Activated CD4-positive, alpha-beta T cell treated with anti-CD3 and anti-CD28 coated beads, Interleukin-2, amount 10 ng/mL, durations not matched to agents 7 days and 5 days (primary cell): ENCODE results near the gene ARL8A. TPM values are rescaled to one million over a fixed set of nuclear protein-coding genes. Genes with fewer than 3 reads are reported as not detected.
"Not testable (repeated sequence)": the region's sequence is repeated elsewhere in the genome, so short reads cannot be mapped to it uniquely, and the experiment has no call there.

Experiments used
- CTCF ChIA-PET: fragments of 350-600 bp; sonication (Branson Sonifier 250); formaldehyde crosslinking; loops from one replicate; lab custom pipeline; 2021; ENCODE audit warnings: antibody characterized with exemption; lab: Charles Lee
- POLR2A ChIA-PET: fragments of 350-600 bp; sonication (Branson Sonifier 250); formaldehyde crosslinking; loops from one replicate; lab custom pipeline; 2021; ENCODE audit warnings: antibody characterized with exemption; lab: Charles Lee
- DNase-seq: peaks from one replicate; pipeline ENCODE4 v3.0.0-alpha.2; 2020
- H3K27ac Mint-ChIP-seq: one replicate; pipeline ENCODE4 v1.8.0; 2021; ENCODE audit warnings: mild to moderate bottlenecking, moderate library complexity, mixed read lengths
- H3K27me3 Mint-ChIP-seq: one replicate; pipeline ENCODE4 v1.8.0; 2021; ENCODE audit warnings: mixed read lengths
- H3K36me3 Mint-ChIP-seq: one replicate; pipeline ENCODE4 v1.8.0; 2021; ENCODE audit warnings: low read depth, mixed read lengths
- H3K4me1 Mint-ChIP-seq: one replicate; pipeline ENCODE4 v1.8.0; 2021; ENCODE audit warnings: mixed read lengths
- H3K4me3 Mint-ChIP-seq: one replicate; pipeline ENCODE4 v1.8.0; 2021; ENCODE audit warnings: mild to moderate bottlenecking, moderate library complexity, mixed read lengths
- H3K9me3 Mint-ChIP-seq: one replicate; pipeline ENCODE4 v1.8.0; 2021; ENCODE audit warnings: mixed read lengths
- total RNA-seq, 2 experiments: library from RNA; stranded (reverse); gene quantifications; one replicate each; pipeline ENCODE4 v1.2.3, GENCODE V29; 2021

The ARL8A gene
- total RNA-seq, 2 experiments from 2014 or later, result 51.6 to 53.8 TPM

GRCh38 chr1:202168861-202169260 is 24.3 kb upstream of the ARL8A start:
- peaks cover 34% of the 10 kb centered on the region for H3K4me1 Mint-ChIP-seq
- H3K4me3 Mint-ChIP-seq, result no peak overlapping the region
- H3K27ac Mint-ChIP-seq, result no peak overlapping the region
- POLR2A ChIA-PET, result no interaction called here
- DNase-seq, result no peak
- no peaks in the 10 kb centered on the region for H3K9me3 Mint-ChIP-seq
- H3K27me3 Mint-ChIP-seq, result no peaks in the 10 kb centered on the region
- CTCF ChIA-PET, result interaction anchor here (0.9 to 1.4 kb wide), 2 partner anchors 9 to 15 kb away, joined by 3 read pairs; no protein-coding TSS in a partner anchor
- H3K36me3 Mint-ChIP-seq, result no peaks in the 10 kb centered on the region

- Mint-ChIP-seq H3K9me3 (no peaks in the 10 kb centered on the region), H3K4me1 (peaks cover 44% of the 10 kb centered on the region), H3K4me3 (no peak overlapping the region), H3K27me3 (no peaks in the 10 kb centered on the region), H3K27ac (no peak overlapping the region), H3K36me3 (no peaks in the 10 kb centered on the region)
- DNase-seq, result no peak
- ChIA-PET CTCF (interaction anchor here (0.9 kb wide), 1 partner anchor 13 kb away, joined by 4 read pairs; no protein-coding TSS in a partner anchor), POLR2A (no interaction called here)
Observed at GRCh38 chr1:202167708-202168415, 23.3 kb upstream of the ARL8A start.

- H3K27ac Mint-ChIP-seq, H3K27me3 Mint-ChIP-seq, H3K36me3 Mint-ChIP-seq, H3K9me3 Mint-ChIP-seq, H3K4me3 Mint-ChIP-seq, POLR2A ChIA-PET, DNase-seq: not testable (repeated sequence)
- CTCF ChIA-PET, result interaction anchor here (0.6 to 0.9 kb wide), 3 partner anchors 8 to 47 kb away, joined by 3 to 4 read pairs (median 3); no protein-coding TSS in a partner anchor
- H3K4me1 Mint-ChIP-seq, result peaks cover 52% of the 10 kb centered on the region
Observed at GRCh38 chr1:202167054-202167453, 22.5 kb upstream of the ARL8A start.

GRCh38 chr1:202165942-202166843 is 21.7 kb upstream of the ARL8A start:
- Mint-ChIP-seq H3K27ac (peak overlapping the region; percentile 65), H3K27me3 (no peaks in the 10 kb centered on the region), H3K4me3 (peak overlapping the region; percentile 30), H3K9me3 (no peaks in the 10 kb centered on the region), H3K36me3 (no peaks in the 10 kb centered on the region), H3K4me1 (peaks cover 61% of the 10 kb centered on the region)
- POLR2A ChIA-PET, result interaction anchor here (1.0 kb wide), 1 partner anchor 11 kb away, joined by 3 read pairs; no protein-coding TSS in a partner anchor
- no peak for DNase-seq
- CTCF ChIA-PET, result interaction anchor here (0.6 to 1.3 kb wide), 6 partner anchors 8 to 544 kb away, joined by 3 to 4 read pairs (median 3); partner anchors contain the start of gene SYT2

GRCh38 chr1:202165267-202165941 is 20.9 kb upstream of the ARL8A start:
- CTCF ChIA-PET, result interaction anchor here (0.6 to 1.3 kb wide), 3 partner anchors 9 to 545 kb away, joined by 3 read pairs; partner anchors contain the start of gene SYT2
- no peak for DNase-seq
- Mint-ChIP-seq H3K27me3 (no peaks in the 10 kb centered on the region), H3K27ac (peak overlapping the region; percentile 81), H3K36me3 (peaks cover under 1% of the 10 kb centered on the region), H3K9me3 (no peaks in the 10 kb centered on the region), H3K4me1 (peaks cover 65% of the 10 kb centered on the region), H3K4me3 (peak overlapping the region; percentile 53)
- POLR2A ChIA-PET, result interaction anchor here (1.0 kb wide), 1 partner anchor 11 kb away, joined by 3 read pairs; no protein-coding TSS in a partner anchor

- H3K4me1 Mint-ChIP-seq, result peaks cover 68% of the 10 kb centered on the region
- peaks cover 10% of the 10 kb centered on the region for H3K36me3 Mint-ChIP-seq
- ChIA-PET POLR2A (no interaction called here), CTCF (interaction anchor here (1.8 kb wide), 1 partner anchor 29 kb away, joined by 5 read pairs; the partner anchor contains the start of gene LGR6)
- H3K27me3 Mint-ChIP-seq, result no peaks in the 10 kb centered on the region
- no peaks in the 10 kb centered on the region for H3K9me3 Mint-ChIP-seq
- H3K4me3 Mint-ChIP-seq, result peak overlapping the region; percentile 53
- DNase-seq, result peak; percentile 85
- peak overlapping the region; percentile 81 for H3K27ac Mint-ChIP-seq
Observed at GRCh38 chr1:202164271-202165037, 19.9 kb upstream of the ARL8A start.

GRCh38 chr1:202163281-202164270 is 19.0 kb upstream of the ARL8A start:
- Mint-ChIP-seq H3K27me3 (no peaks in the 10 kb centered on the region), H3K4me1 (peaks cover 75% of the 10 kb centered on the region), H3K9me3 (no peaks in the 10 kb centered on the region), H3K27ac (peak overlapping the region; percentile 46), H3K36me3 (peaks cover 19% of the 10 kb centered on the region), H3K4me3 (peak overlapping the region; percentile 37)
- DNase-seq, result no peak
- ChIA-PET CTCF (interaction anchor here (0.6 to 1.9 kb wide), 7 partner anchors 9 to 1590 kb away, joined by 3 to 8 read pairs (median 5); partner anchors contain the start of gene LGR6), POLR2A (no interaction called here)

- DNase-seq, result no peak
- Mint-ChIP-seq H3K9me3 (no peaks in the 10 kb centered on the region), H3K4me3 (peak overlapping the region; percentile 95), H3K27ac (peak overlapping the region; percentile 97), H3K27me3 (no peaks in the 10 kb centered on the region), H3K36me3 (peaks cover 27% of the 10 kb centered on the region), H3K4me1 (peaks cover 85% of the 10 kb centered on the region)
- ChIA-PET POLR2A (no interaction called here), CTCF (interaction anchor here (0.6 to 4.0 kb wide), 9 partner anchors 8 to 1591 kb away, joined by 3 to 35 read pairs (median 5); partner anchors contain the start of genes ARL8A and LGR6)
Observed at GRCh38 chr1:202162418-202163280, 18.1 kb upstream of the ARL8A start.

GRCh38 chr1:202162047-202162417 is 17.5 kb upstream of the ARL8A start:
- no peaks in the 10 kb centered on the region for H3K9me3 Mint-ChIP-seq
- no peaks in the 10 kb centered on the region for H3K27me3 Mint-ChIP-seq
- DNase-seq, result peak; percentile 46
- peaks cover 30% of the 10 kb centered on the region for H3K36me3 Mint-ChIP-seq
- CTCF ChIA-PET, result interaction anchor here (0.8 to 4.0 kb wide), 5 partner anchors 8 to 182 kb away, joined by 3 to 35 read pairs (median 6); partner anchors contain the start of gene ARL8A
- POLR2A ChIA-PET, result no interaction called here
- peaks cover 89% of the 10 kb centered on the region for H3K4me1 Mint-ChIP-seq
- H3K4me3 Mint-ChIP-seq, result peak overlapping the region; percentile 95
- peak overlapping the region; percentile 97 for H3K27ac Mint-ChIP-seq
